Mucosa of stomach (tissue), 1 donor: Measurements from ENCODE around the gene MYO5B.

Experiments used
- H3K27me3 ChIP-seq: one replicate; pipeline ENCODE4 v1.7.0; 2013; ENCODE audit warnings: mild to moderate bottlenecking, low read length; ENCODE audit not compliant: control insufficient read depth, insufficient read depth
- H3K36me3 ChIP-seq: one replicate; pipeline ENCODE4 v1.7.0; 2013; ENCODE audit warnings: low read length; ENCODE audit not compliant: control insufficient read depth, insufficient read depth
- H3K4me1 ChIP-seq: one replicate; pipeline ENCODE4 v1.7.0; 2013; ENCODE audit warnings: mild to moderate bottlenecking, low read length; ENCODE audit not compliant: control insufficient read depth, insufficient read depth
- H3K4me3 ChIP-seq: one replicate; pipeline ENCODE4 v1.7.0; 2013; ENCODE audit warnings: low read length
- H3K9ac ChIP-seq: one replicate; pipeline ENCODE4 v1.7.0; 2013; ENCODE audit warnings: mild to moderate bottlenecking, low read length, moderate library complexity
- H3K9me3 ChIP-seq: one replicate; pipeline ENCODE4 v1.7.0; 2013; ENCODE audit warnings: mild to moderate bottlenecking, low read length, moderate library complexity; ENCODE audit not compliant: control insufficient read depth
- donor health status: Pancreatic carcinoma.

MYO5B gene

DNA sequence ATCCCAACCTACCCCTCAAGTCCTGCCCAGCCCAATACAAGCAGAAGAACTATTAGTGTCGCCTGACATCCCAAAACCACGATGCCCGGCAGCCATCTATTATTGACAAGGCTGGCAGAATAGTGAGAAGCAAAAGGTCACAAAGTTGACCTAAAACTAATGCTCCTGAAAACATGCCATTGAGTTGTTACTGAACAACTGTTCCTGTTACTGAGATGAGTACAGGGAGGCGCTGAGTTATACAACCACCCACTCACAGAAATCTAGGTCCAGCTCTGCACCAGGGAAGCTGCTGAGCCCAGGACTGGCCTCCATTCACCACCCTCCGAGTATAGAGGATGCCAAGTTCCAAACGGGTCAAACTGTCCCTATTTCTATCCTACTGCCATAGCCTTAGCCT lies 201.6 kb downstream of the MYO5B start:
- Histone ChIP-seq H3K27me3 (no peaks in the 10 kb centered on the region), H3K9ac (no peak overlapping the region), H3K36me3 (no peaks in the 10 kb centered on the region), H3K4me1 (peaks cover 7% of the 10 kb centered on the region), H3K4me3 (no peak overlapping the region), H3K9me3 (no peaks in the 10 kb centered on the region)

DNA sequence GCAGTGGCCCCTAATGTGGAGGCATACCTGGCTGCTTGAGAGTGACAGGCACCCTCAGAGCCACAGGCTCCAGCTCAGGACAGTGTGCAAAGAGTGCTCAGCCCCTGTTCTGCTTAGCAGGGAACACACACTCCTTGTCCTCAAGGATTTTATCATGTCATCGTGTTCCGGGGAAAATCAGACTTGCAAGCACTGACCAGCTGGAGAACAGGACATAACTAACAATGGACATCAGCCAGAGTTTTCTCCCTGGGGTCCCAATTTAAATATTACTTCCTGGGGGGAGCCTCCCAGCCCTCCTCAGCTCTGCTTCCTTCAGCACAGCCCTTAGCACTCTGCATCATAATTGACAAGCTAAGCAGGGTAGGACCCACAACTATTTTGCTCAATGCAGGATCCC lies 206.2 kb downstream of the MYO5B start:
- no peaks in the 10 kb centered on the region for H3K27me3 ChIP-seq
- no peak overlapping the region for H3K4me3 ChIP-seq
- H3K9ac ChIP-seq, result no peak overlapping the region
- H3K4me1 ChIP-seq, result no peaks in the 10 kb centered on the region
- no peaks in the 10 kb centered on the region for H3K36me3 ChIP-seq
- H3K9me3 ChIP-seq, result no peaks in the 10 kb centered on the region

DNA sequence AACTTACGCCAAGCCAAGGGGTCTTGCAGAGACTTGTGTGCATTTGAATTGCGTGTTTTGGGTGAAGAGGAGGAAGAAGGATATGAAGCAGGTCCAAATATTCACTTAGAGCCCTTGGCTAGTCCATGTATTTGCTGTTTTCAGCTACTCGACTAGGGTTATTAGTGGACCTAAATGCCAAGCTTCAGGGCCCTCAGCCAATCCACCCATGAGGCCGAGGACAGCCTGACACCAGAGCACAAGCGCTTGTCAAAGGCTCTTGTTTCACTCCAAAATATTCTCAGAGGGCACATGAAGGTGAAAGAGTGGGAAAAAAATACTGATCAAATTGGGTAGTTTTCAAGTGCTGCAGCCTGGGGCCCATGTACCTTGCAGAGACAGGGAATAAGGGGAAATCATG lies 206.8 kb downstream of the MYO5B start:
- no peaks in the 10 kb centered on the region for H3K27me3 ChIP-seq
- no peak overlapping the region for H3K4me3 ChIP-seq
- H3K4me1 ChIP-seq, result no peaks in the 10 kb centered on the region
- H3K9ac ChIP-seq, result no peak overlapping the region
- no peaks in the 10 kb centered on the region for H3K9me3 ChIP-seq
- no peaks in the 10 kb centered on the region for H3K36me3 ChIP-seq

DNA sequence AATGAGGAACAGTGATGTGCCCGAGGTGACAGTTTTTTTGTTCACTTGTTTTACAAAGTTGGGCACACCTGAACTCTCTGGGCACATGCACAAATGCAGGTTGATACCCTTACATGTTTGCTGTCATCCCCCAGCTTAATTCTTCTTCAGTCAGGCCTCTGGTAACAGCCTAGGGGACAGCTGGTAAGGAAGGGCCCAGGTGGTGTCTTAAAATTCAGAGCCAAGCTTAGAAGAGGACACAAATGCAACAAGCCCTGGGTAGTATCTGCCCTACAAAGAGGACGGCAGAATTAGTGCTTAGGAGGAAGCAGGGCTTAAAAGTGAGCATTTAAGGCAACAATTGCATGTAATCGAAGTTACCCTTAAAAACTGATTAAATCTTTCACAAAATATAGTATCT lies 209.7 kb downstream of the MYO5B start:
- H3K9ac ChIP-seq, result no peak overlapping the region
- H3K4me3 ChIP-seq, result no peak overlapping the region
- H3K9me3 ChIP-seq, result no peaks in the 10 kb centered on the region
- H3K27me3 ChIP-seq, result no peaks in the 10 kb centered on the region
- no peaks in the 10 kb centered on the region for H3K36me3 ChIP-seq
- H3K4me1 ChIP-seq, result no peaks in the 10 kb centered on the region

DNA sequence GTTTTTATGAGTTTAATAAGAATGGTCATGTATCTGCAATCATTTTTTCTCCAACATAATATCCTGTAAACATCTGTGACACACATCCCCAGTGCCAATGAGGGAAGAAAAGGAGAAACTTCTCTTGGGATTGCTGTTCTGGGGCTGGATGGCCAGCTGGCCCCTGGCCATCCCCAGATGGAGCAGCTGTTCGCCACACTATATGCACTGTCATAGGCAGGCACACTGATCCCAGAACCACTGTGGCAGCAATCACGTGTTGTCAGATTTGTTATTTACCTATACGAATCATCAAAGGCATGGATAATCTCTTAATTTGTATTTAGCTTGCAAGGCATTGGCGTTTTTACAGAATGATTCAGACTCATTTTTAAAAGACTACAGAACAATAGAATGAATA lies 214.1 kb downstream of the MYO5B start:
- H3K4me1 ChIP-seq, result no peaks in the 10 kb centered on the region
- no peak overlapping the region for H3K4me3 ChIP-seq
- no peaks in the 10 kb centered on the region for H3K9me3 ChIP-seq
- peaks cover 5% of the 10 kb centered on the region for H3K36me3 ChIP-seq
- no peak overlapping the region for H3K9ac ChIP-seq
- no peaks in the 10 kb centered on the region for H3K27me3 ChIP-seq

DNA sequence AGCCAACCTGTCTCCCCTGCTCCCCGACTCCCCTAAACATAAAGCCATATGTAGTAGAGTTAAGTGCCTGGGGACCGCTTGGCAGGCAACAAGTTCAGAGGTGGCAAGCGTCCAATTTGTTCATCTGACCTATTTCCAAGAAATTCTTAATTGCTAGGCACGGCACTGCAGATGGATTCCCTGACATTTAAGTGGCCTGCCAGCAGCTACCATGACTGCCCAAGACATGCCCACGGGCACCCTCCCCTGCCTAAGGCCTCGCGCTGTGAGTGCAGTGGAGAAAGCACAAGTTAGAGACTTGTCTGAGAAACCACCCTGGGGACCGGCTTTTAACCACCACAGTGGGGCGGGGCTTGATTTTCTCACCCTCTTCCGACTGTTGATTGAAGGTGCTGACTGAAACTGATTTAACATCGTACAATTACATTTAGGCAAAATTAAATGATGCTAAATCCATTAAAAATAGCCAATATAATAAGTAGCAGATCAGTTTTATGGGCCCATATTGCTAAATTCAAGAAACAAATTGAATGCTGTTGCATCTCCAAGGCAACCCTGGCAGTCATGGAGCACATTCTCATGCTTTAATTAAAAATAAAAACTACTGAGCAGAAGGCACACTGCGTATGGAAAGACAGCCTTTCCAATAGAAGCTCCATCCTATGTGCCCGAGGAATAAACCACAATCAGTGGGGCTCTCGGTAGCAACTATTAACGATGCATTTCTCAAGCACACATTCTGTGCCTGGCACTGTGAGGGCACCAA lies 218.0 kb downstream of the MYO5B start:
- Histone ChIP-seq H3K36me3 (peaks cover 9% of the 10 kb centered on the region), H3K27me3 (no peaks in the 10 kb centered on the region), H3K9me3 (no peaks in the 10 kb centered on the region), H3K4me1 (no peaks in the 10 kb centered on the region), H3K9ac (no peak overlapping the region), H3K4me3 (no peak overlapping the region)

DNA sequence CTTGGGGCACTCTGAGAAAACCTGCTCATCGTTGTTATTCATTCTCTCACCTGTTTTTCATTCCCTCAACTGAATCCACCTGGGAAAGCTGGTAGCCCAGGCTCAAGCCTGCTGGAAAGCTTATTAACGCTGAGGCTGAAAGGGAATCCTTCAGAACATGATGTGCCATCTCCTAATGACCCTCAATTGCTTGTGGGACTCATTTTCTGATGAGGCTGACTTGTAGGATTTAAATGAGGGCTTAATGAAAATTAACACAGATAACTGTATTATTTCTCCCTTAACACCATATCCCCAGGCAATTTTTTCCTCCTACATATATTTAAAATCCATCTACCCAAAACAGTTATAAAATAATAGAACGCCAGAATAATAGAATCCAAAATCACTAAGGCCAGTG lies 218.9 kb downstream of the MYO5B start:
- no peaks in the 10 kb centered on the region for H3K9me3 ChIP-seq
- H3K9ac ChIP-seq, result no peak overlapping the region
- H3K4me1 ChIP-seq, result no peaks in the 10 kb centered on the region
- H3K4me3 ChIP-seq, result no peak overlapping the region
- peaks cover 9% of the 10 kb centered on the region for H3K36me3 ChIP-seq
- no peaks in the 10 kb centered on the region for H3K27me3 ChIP-seq

DNA sequence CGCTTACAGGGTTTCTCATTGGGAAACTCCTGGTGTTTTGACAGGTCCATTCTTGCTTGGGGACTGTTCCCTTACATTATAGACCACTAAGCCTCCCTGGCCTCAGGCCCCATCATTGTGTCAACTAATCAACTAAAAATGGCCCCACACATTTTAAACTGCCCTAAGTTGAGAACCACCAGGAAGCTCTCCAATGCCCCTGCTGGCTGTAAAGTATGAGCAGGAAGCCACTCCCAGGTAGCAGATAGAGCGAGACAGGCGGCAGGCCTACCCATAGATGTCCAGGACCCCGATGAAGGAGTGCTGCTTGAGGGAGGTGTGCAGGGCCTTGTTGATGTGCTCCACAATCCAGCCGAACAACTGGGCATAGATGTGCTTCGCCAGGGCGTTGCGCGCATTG lies 220.9 kb downstream of the MYO5B start:
- Histone ChIP-seq H3K9me3 (no peaks in the 10 kb centered on the region), H3K27me3 (no peaks in the 10 kb centered on the region), H3K4me1 (no peaks in the 10 kb centered on the region)

DNA sequence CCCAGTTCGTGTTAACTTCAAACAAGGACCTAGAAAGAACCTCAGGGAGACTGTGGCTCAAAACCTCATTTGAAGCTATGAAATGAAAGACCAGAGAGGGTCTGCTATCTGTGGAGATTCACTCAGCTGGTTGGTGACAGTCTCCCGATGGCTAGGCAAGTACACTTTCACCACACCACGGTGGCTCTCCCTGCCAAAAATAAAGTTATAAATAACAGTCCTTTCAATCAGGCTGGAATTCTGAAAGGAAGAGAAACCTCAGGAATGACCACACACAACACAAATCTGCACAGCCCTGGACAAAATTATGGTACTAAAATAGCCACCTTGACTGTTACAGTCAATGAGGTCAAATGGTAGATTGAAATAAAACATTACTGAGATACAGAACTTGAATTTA lies 221.4 kb downstream of the MYO5B start:
- Histone ChIP-seq H3K4me3 (no peak overlapping the region), H3K27me3 (no peaks in the 10 kb centered on the region), H3K9ac (no peak overlapping the region), H3K4me1 (no peaks in the 10 kb centered on the region), H3K36me3 (peaks cover 9% of the 10 kb centered on the region), H3K9me3 (no peaks in the 10 kb centered on the region)

More for the DNA sequence above, 220.9 kb downstream of the MYO5B start:
- Histone ChIP-seq H3K9ac (no peak overlapping the region), H3K36me3 (peaks cover 9% of the 10 kb centered on the region), H3K4me3 (no peak overlapping the region)

DNA sequence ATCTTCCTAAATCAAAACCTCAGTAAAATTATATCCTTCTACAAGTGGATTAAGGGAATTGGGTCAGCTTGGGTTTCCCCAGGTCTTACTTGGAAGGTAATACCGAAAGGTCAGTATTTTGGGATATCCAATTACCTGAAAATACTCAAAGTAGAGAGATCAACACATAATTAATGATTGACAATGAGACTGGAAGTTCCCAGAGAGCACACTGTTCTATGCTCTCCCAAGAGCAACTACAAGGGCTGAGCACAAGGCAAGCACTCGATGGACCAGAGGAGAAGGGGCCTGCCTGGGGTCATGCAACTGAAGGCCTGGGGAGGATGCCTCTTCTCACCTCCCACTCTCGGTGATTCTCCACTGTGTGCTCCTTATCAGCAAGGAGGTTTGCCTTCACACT lies 222.4 kb downstream of the MYO5B start:
- peaks cover 4% of the 10 kb centered on the region for H3K36me3 ChIP-seq
- H3K4me1 ChIP-seq, result peaks cover 4% of the 10 kb centered on the region
- no peaks in the 10 kb centered on the region for H3K9me3 ChIP-seq
- H3K27me3 ChIP-seq, result no peaks in the 10 kb centered on the region
- H3K9ac ChIP-seq, result no peak overlapping the region
- H3K4me3 ChIP-seq, result no peak overlapping the region

DNA sequence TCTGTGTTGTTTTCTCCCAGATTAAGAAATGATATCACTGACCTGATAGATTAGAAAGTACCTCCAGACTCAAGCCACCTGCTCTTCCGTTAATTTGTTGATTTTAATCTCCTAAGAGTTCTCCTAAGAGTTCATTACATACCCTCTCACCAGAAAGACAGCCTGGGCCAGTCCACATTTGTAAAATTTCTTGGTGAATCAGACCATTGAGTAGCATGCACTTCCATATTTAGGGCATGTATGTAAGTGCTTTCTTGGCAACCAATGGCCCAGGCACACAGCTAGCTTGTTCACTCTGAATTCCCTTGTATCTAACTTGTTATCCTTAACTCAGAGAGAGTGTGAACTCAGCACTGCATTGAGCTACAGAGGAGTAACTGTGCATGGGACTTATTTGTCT lies 223.5 kb downstream of the MYO5B start:
- Histone ChIP-seq H3K27me3 (no peaks in the 10 kb centered on the region), H3K9ac (no peak overlapping the region), H3K9me3 (no peaks in the 10 kb centered on the region), H3K4me1 (peaks cover 10% of the 10 kb centered on the region), H3K36me3 (peaks cover 4% of the 10 kb centered on the region), H3K4me3 (no peak overlapping the region)

DNA sequence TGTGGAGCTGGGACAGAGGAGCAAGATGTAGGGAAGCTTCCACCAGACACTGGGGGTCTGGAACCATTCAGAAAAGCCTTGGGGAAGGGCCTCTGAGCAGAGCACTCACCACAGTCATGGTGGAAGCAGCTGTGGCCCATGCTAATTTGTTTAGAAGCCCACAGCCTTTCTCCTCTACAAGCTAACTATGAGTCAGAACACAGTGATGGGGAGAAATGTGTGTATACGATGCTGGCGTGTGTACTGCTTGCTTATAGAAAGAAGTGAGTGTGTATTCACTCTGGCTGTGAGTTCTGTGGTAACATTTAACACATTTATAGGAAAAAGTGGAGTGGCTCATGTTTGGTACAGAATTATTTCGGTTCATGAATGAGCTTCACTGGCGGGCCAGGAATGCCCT lies 224.6 kb downstream of the MYO5B start:
- H3K9me3 ChIP-seq, result no peaks in the 10 kb centered on the region
- peaks cover 4% of the 10 kb centered on the region for H3K36me3 ChIP-seq
- no peak overlapping the region for H3K9ac ChIP-seq
- no peak overlapping the region for H3K4me3 ChIP-seq
- peaks cover 10% of the 10 kb centered on the region for H3K4me1 ChIP-seq
- no peaks in the 10 kb centered on the region for H3K27me3 ChIP-seq
